Calu3 (cell line): ENCODE measurements around the gene DCP1B. TPM values are rescaled to one million over a fixed set of nuclear protein-coding genes. Genes with fewer than 3 reads are reported as not detected.

ENCODE experiments used
- BruUV-seq: library from RNA; stranded (reverse); fragments of 400-500 nt; replicated peaks from 2 replicates; lab custom pipeline; 2021; lab: Mats Ljungman, UMichigan
- CTCF ChIA-PET: fragments of 300-600 bp; sonication (Branson Sonifier 250); formaldehyde crosslinking; loops from one replicate; lab custom pipeline; 2022; ENCODE audit warnings: antibody characterized with exemption; lab: Charles Lee
- DNase-seq: peaks from one replicate; pipeline ENCODE4 v3.0.0; 2022
- H3K27ac Mint-ChIP-seq: one replicate; pipeline ENCODE4 v1.8.0; 2022; ENCODE audit warnings: mixed read lengths; ENCODE audit not compliant: unreplicated experiment
- H3K27me3 Mint-ChIP-seq: one replicate; pipeline ENCODE4 v1.8.0; 2022; ENCODE audit warnings: mixed read lengths; ENCODE audit not compliant: unreplicated experiment
- H3K36me3 Mint-ChIP-seq: one replicate; pipeline ENCODE4 v1.8.0; 2022; ENCODE audit warnings: mild to moderate bottlenecking, moderate library complexity, mixed read lengths; ENCODE audit not compliant: insufficient read depth, unreplicated experiment
- H3K4me1 Mint-ChIP-seq: one replicate; pipeline ENCODE4 v1.8.0; 2022; ENCODE audit warnings: mild to moderate bottlenecking, low read depth, mixed read lengths; ENCODE audit not compliant: unreplicated experiment
- H3K4me3 Mint-ChIP-seq: one replicate; pipeline ENCODE4 v1.8.0; 2022; ENCODE audit warnings: mild to moderate bottlenecking, low read depth, moderate library complexity, mixed read lengths; ENCODE audit not compliant: unreplicated experiment
- H3K9me3 Mint-ChIP-seq: one replicate; pipeline ENCODE4 v1.8.0; 2022; ENCODE audit warnings: low read depth, mixed read lengths; ENCODE audit not compliant: unreplicated experiment
- intact Hi-C: fragments of 100-400 bp; cut with micrococcal nuclease; formaldehyde crosslinking; loops from one replicate; pipeline ENCODE4 v1.10.0; 2022; ENCODE audit not compliant: unreplicated experiment
- total RNA-seq: library from RNA; stranded (reverse); gene quantifications from 2 replicates; pipeline ENCODE4 v1.2.3, GENCODE V29; 2022
- TF ChIP-seq, protein P1 (sequence below): fragments of 200-600 bp; IDR thresholded peaks from one replicate; pipeline ENCODE4 v1.8.0; 2022; ENCODE audit warnings: antibody characterized with exemption; ENCODE audit not compliant: unreplicated experiment

DCP1B gene
- total RNA-seq, 1 experiment from 2014 or later = 6.3 TPM

DNA sequence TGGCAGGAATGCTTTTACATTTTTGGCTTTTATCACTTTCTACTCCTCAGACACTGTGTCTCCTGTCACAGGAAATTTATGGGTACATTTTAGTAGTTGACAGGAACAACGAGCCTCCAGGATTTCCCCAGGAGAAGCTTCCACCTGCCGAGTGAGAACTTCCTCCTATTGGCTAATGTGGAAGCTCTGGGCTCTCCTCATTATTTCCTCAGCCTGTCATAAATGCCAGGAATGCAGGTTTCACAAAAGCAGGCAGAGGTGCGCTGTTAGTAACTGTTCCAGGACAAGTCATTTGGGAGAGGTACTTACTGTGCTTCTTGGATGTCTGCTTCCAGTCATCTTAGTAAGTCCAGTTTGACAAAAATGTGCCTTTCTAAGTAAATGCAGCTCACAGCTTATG is 19.1 kb upstream of the DCP1B start:
- Mint-ChIP-seq H3K27ac (no peak overlapping the region), H3K9me3 (no peaks in the 10 kb centered on the region), H3K36me3 (no peaks in the 10 kb centered on the region), H3K4me3 (no peak overlapping the region), H3K27me3 (peaks cover 30% of the 10 kb centered on the region), H3K4me1 (no peaks in the 10 kb centered on the region)
- intact Hi-C loops = no loop called here
- TF ChIP-seq, protein P1, sequence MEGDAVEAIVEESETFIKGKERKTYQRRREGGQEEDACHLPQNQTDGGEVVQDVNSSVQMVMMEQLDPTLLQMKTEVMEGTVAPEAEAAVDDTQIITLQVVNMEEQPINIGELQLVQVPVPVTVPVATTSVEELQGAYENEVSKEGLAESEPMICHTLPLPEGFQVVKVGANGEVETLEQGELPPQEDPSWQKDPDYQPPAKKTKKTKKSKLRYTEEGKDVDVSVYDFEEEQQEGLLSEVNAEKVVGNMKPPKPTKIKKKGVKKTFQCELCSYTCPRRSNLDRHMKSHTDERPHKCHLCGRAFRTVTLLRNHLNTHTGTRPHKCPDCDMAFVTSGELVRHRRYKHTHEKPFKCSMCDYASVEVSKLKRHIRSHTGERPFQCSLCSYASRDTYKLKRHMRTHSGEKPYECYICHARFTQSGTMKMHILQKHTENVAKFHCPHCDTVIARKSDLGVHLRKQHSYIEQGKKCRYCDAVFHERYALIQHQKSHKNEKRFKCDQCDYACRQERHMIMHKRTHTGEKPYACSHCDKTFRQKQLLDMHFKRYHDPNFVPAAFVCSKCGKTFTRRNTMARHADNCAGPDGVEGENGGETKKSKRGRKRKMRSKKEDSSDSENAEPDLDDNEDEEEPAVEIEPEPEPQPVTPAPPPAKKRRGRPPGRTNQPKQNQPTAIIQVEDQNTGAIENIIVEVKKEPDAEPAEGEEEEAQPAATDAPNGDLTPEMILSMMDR = no peak
- CTCF ChIA-PET = no interaction called here
- no peak for DNase-seq
- no TSS peak for BruUV-seq

DNA sequence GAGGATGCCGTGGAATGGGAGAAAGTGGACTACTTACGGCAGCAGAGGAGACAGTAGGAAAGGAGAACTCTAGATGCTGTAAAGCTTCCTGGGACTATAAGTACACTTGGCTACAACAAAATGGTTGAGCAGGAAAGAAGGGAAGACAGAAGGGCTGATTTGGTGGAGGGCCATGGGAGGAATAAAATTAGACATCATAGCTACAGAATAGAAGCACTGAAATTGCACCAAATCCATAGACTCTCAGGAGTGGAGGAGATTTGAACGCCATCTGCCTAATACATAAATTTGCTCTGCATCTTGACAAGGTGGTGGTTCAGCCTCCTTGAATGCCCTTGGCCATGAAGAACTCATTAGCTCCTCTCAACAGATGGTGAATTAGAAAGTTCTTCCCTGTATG is 16.3 kb upstream of the DCP1B start:
- no peak for DNase-seq
- Mint-ChIP-seq H3K4me1 (no peaks in the 10 kb centered on the region), H3K27ac (no peak overlapping the region), H3K27me3 (peaks cover 51% of the 10 kb centered on the region), H3K9me3 (no peaks in the 10 kb centered on the region), H3K36me3 (no peaks in the 10 kb centered on the region), H3K4me3 (no peak overlapping the region)
- CTCF ChIA-PET = no interaction called here
- TF ChIP-seq, protein P1 = no peak
- intact Hi-C loops = no loop called here
- BruUV-seq = no TSS peak

DNA sequence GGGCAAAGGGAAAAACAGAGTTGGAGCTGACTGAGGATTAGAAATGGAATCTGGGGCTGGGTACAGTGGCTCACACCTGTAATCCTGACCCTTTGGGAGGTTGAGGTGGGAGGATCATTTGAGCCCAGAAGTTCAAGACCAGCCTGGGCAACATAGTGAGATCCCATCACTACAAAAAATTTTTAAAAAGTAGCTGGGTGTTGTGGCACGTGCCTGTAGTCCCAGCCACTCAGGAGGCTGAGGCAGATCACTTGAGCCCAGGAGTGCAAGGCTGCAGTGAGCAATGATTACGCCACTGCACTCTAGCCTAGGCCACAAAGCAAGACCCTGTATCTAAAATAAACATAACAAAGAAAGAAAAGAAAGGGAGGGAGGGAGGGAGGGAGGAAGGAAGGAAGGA is 14.9 kb upstream of the DCP1B start:
- no TSS peak for BruUV-seq
- peaks cover 62% of the 10 kb centered on the region for H3K27me3 Mint-ChIP-seq
- no peak overlapping the region for H3K4me3 Mint-ChIP-seq
- intact Hi-C loops = no loop called here
- H3K36me3 Mint-ChIP-seq = no peaks in the 10 kb centered on the region
- no peak for DNase-seq
- H3K4me1 Mint-ChIP-seq = no peaks in the 10 kb centered on the region
- no peak overlapping the region for H3K27ac Mint-ChIP-seq
- H3K9me3 Mint-ChIP-seq = no peaks in the 10 kb centered on the region
- CTCF ChIA-PET = no interaction called here
- TF ChIP-seq, protein P1 = no peak

DNA sequence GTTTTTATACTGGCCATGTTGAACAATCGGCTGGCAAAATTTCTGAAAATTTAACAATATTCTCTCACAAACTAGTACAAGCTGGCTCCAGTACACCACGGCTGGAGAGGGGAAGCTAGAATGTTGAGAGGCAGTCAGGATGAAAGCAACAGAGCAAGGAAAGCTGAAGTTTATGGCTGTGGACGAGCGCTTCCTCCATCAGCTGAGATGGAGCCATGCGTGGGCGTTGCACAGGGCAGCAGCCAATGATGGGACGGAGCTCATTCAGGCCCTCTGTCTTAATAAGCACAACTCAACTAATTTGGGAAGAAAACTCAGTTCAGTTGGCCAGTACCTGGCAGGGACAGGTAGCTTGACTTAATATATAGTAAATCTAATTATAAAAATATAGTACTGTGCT is 14.1 kb upstream of the DCP1B start:
- CTCF ChIA-PET = no interaction called here
- Mint-ChIP-seq H3K36me3 (no peaks in the 10 kb centered on the region), H3K4me1 (no peaks in the 10 kb centered on the region), H3K9me3 (no peaks in the 10 kb centered on the region), H3K4me3 (no peak overlapping the region), H3K27ac (no peak overlapping the region), H3K27me3 (peaks cover 62% of the 10 kb centered on the region)
- intact Hi-C loops = no loop called here
- no peak for DNase-seq
- BruUV-seq = no TSS peak
- TF ChIP-seq, protein P1 = no peak
